DMS153 (cell line): ENCODE measurements around the gene HOXB4.

ENCODE experiments used
- DNase-seq: peaks from one replicate; lab custom pipeline; 2025; lab: John Stamatoyannopoulos, UW

HOXB4 gene

DNA sequence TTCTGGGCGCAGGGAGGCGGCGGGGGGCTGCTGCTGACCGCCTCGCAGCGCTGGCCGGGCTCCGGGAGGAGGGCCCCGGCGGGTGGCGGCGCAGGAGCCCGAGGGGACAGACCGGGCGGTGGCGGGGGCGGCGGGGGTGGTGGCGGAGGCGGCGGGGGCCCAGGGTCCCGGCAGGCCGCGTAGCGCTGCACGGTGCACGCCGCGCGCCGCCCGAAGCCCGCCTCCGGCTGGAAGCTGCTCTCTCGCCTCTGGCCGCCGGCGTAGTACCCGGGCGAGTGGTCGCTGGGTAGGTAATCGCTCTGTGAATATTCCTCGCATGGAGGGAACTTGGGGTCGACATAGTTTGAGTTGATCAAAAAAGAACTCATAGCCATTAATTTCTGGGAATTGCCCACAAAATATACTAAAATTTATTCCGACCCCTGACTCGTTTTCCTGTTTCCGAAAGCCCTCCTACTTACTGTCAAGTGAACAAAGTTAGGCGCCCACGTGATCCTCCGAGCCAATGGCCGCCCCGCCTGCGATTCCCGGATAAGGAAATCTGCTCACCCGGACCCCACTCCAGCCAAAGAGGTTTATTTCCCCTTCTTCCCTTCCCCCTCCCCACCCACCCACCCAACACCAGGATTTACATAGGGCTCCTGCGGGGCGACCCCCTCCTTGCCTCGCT is at the start of gene HOXB4:
Gene HOXB4 (minus strand): TSS at position 405 of the 670 bp plus-strand sequence. CDS start 31 bp downstream, at position 374.
- peak; percentile 35 for DNase-seq

GRCh38 chr17:48627118-48627597 is 49.0 kb upstream of the HOXB4 start:
- no peak for DNase-seq

DNA sequence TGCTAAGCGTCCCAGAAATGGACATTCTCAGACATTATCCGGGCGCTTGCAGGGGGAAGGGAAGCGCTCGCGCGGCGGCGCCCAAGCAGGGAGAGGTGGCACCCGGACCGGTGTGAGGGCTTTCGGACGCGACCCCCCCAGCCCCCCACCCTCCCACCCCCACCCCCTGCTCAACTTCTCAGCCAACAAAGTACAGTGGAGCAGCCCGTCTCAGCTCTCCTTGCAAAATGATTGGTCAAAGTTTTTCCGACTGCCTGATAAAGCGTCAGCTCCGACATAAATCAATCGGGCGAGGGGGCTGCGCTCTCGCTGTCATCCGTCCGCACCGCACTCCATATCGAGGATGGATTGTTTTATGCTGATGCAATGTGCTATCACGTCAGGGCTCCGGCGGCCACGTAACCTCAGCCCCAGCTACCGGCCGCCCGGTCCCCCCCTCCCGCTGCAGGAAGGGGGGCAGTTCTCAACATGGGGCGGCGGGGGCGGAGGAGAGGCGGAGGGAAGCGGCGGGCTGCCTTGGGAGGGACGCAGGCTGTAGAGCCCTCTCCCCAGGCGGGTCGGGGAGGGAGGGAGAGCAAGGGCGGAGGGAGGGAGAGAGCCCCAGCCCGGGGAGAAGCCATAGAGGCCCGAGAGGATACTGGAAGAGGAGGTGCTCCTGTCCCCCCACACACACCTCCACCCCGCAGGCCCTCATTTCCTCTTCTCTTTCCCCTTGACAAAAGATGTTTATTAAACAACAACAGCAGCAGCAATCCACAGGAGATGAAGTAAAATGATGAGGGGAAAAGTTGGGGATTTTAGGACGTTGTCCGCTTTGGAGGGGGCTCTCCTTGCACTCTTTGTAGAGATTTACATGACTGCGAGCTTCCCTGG is 48.3 kb upstream of the HOXB4 start, which contains the start of gene HOXB9:
Gene HOXB9 (minus strand): TSS at position 114 of the 873 bp plus-strand sequence. CDS start 89 bp downstream, at position 25.
- DNase-seq: no peak

GRCh38 chr17:48625495-48626244 is 47.5 kb upstream of the HOXB4 start:
- no peak for DNase-seq

DNA sequence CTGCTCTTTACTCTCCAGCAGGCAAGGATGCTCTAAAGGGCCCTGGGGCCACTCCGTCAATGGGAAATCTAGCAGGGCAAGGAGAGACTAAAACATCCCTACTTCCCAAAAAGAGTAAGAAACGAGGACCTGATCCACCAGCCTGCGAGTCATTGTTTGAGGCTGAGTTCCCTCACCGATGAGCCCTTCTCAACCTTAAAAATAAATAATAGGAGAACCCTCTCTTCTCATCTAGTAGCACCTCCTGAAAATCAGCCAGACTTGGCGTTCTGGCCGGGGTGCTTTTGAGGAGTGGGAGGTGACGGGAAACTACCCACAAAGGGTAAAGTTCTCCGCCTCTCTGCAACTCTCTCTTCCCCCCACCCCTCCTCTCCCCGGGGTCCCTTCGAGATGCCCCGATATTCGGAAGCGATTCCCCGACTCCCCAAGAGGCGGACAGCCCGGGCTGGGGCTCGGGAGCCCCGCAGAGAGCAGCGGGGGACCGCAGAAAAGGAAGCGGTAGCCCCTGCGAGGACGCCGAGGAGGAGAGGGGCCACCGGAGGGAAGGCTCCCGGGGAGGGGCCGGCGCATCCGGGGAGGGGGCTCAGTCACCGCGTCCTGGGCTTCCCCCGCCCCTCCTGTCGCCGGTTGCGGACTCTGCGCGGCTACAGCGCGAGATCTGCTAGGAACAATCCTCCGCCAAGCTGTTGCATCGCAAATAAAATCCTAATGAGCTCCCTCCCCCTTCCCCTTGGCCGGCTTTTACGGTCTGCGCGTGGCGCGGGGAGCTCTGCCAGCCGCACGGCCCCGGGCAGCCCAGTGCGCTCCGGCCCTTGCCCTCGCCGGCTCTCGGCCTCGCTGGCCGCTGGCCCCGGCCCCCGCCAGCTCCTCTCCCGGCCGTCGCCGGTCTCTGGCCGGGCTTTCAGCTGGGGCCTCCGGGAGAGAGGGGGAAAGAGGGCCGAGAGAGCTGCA is 46.7 kb upstream of the HOXB4 start:
- no peak for DNase-seq

DNA sequence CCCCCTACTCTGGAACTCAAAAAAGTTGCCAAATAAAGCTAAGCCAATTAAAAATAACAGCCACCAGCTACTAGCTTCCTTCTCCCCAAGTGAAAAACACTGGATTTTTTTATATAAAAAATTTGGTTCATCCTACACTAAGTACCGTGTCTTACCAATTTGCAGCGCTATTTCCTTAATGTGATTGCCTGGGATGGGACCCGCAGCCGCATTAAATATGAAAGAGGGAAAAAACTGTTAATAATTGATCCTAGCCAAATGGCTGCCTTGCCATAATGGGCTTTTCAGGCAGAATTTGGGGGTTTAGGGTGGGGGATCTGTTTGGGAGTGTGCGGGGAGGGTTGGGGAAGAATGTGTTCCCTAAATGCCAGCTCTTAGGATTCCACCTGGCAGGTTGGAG is 46.0 kb upstream of the HOXB4 start:
- no peak for DNase-seq

DNA sequence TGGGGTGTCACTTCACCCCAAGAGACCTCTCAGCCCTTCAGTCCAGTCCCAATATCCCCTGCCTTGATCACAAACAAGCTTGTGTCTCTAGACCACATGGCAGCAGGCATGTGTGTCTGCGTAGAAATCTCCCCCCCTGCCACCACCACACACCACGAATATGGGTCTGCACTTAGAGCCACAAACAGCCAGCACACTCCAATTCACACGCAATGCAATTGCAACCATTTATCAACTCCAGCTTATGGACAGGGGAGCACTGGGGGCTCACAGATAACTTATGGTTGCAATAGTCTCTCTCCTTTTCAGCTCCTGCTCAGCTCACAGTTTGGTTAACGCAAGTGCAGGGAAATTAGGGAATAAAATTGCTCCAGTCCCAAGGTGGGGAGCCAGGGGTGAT is 45.4 kb upstream of the HOXB4 start:
- DNase-seq: no peak

GRCh38 chr17:48622857-48623256 is 44.7 kb upstream of the HOXB4 start:
- no peak for DNase-seq

DNA sequence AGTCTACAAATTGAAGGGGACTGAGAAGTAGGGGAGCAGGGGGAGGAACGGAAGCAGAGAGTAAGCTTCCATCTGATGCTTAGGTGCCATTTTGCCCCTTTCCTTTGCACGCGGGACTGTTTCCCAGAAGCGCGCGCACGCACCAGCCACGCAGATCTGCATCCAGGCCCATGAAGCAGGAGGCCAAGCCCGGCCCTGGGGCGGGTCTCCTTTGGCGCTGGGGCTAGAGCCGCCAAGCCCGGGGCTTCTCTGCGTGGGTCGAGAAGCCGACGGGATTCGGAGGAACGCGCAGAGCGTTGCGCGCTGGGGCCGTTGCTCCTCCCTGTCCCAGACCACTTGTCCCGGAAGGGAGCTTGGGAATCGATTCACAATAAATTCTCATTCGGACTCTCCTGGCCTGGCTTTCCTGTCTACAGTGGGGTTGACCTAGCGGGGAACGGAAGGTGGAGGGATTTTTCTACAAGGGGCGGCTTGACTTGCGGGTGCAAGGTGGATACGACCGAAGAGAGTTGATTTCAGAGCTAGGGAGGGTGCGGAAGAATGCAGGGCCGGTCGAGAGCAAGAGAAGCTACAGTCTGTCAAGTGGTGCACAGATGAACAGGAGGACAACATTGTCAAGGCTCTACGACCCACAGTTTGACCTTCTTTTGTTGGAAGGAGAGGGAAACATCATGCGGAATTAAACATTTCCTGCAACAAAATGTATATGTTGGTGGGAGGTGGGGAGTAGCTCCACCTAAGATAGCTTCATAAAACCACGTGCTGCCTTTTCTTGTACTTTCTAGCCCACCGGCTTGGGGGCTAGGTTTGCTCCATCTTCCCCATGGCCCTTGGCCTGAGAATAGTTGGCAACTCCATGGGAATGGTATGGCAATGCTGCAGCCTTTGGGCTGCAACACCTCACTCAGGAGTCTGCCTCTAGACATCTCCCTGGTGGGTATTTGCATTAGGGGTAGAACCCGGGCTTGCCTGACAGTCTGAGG is 43.6 kb upstream of the HOXB4 start:
- DNase-seq: no peak

DNA sequence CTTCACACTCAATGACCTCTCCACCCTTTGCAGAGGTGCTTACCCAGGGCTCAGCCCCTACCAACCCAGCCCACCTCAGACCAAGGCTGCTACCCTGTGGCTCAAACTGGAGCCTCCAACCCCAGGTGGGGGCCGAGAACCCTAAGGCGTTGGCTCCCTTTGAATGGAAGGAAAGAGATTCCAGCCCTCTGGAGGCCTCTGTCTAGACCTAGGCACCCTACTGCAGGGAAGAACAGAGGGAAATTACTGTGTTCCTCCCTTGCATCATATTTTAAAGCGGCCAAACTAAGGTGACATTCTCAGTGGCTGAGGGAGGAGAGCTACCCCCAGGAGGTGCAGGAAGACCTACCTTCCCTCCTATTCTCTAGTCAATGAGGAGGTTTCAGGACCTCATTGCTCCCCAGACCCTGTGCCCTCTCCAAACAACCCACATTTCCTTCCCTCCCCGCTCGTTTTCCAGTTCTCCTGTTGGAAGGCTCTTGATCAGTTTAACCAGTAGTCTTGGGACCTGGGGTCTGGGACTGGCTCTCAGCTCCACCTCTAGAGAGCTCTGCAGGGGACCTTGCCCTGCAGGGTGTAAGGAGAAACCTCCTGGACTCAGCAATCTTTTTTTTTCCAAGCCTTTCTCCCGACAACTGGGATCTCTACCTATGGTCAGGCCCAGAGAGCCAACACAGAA is 42.5 kb upstream of the HOXB4 start:
- no peak for DNase-seq

DNA sequence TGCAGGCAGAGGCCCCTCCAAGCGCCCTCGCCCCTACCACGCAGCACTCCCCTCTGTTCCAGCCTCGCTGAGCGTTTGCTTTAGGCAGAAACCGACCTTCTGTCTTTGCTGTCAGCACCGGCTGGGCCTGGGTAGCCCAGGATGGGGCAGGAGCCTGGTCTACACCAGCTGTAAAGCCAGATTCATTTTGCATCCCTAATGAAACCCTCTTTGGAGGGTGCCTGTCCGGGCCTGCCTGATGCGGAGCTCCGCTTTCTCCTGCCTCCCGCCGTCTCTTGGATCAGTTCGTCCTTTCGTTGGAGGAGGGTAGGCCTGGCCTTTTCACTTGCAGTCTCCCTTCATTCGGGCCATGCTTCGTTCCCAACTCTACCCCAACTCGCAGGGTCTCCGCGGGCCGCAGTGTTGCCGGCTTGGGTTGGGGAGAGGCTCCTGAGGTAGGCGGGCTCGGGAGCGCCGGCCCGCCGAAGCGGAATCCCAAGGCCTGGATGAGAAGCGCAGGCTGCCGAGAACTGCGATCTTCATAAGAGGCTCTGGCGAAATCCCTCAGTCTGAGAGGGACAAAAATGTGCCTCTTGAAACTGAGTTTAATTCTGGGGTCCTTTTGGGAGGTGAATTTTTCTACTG is 41.8 kb upstream of the HOXB4 start:
- DNase-seq: no peak

DNA sequence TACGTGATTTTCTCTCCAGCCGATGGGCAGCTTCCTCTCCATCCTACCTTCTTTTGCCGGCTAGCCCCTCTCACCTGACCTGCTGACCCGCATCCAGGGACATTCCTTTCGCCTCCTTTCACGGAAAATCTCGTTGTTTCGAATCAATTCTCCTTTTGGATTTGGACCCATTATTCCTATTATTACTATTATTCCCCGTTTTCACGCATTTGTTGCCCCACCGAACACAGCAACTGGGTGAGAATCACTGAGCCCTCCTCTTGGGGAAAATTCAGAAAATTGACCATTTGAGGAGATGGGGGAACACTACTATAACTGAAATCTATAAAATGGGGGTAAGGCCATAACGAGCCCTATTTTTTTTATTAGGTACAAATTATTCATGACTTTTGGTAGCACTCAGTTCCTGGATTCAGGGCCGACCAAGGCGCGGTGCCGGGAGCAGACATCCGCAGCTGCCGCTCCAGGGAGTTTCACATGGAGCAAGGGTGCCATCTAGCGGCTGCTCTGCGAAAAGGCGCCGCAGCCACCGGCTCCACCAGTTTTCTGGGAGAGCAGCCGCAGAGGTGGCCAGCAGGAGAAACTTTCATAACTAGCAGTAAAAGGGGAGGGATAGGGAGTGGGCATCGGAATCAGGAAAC is 40.2 kb upstream of the HOXB4 start:
- DNase-seq: peak; percentile 66

DNA sequence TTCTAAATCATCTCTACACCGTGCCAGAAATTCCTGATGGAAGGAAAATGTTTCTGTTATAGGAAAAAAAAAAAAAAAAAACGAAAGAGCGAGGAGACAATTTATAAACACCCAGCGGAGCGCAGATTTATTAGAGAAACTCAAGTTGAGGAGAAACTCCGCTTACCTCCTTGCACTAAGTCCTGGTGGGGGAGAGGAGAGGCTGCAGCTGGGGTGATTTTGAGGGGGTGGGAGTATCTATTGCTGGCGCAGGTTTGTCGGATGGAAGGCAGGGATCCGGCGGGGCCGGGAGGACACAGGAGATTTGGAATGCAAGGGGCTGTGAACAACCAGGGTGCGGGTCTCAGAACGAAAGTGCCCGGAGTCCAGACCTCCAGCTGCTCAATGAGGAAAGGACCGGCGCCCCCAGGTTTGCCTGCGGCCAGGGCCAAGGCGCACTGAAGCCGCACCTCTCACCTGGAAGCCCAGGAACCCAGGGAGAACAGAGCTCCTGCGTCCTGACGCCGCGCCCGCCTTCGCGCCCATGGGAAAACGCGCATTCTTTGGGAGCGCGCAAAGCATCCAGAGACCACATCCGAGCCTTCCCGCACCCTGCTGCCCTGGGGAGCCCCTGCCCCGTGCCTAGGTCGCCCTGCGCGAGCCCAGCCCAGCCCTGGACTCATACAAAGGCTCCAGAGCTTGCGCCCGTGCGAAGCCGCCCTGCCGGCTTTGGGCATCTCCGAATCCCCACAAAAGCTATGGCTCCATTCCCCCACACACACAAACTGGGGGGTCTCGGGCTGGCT is 39.5 kb upstream of the HOXB4 start:
- no peak for DNase-seq

- no peak for DNase-seq
Measured at GRCh38 chr17:48616717-48617470, 38.7 kb upstream of the HOXB4 start.

DNA sequence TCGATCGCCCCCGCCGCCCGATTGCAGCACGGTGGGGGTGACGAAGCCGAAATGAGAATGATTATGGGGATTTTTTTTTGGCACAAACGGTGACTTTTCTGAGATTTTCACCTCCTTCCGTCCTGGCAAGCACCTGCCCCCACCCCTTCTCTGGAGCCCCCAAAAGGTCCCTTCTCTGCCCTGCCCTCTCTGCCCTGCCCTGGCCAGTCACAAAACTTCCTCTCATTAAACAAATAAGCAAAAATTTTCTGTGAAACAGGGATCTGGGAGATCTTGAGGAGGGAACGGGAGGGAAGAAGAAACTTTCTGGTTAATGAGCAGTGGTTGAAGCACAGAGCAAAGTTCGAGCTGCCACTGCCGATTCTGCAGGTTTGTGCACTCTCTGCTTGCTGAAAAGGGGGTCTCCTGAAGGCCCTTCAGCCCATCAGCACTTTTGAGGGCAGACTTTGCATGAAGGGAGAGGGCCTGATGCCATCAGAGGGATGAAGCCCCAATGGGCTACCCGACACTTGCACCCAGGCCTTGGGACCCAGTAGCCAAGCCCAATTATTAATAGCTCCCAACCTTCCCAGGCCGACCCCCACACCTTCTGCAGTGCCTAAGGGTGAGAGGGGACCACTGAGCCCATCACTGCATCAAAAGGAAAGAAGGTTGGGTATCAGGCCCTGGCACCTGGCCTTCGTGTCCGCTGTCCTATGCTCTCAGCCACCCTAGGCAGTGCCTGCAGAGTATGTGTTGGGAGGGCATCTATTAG is 38.0 kb upstream of the HOXB4 start:
- no peak for DNase-seq
